Upper lobe of left lung (tissue), 4 donors: Measurements from ENCODE around the gene LHX4.

Source experiments
- CTCF ChIP-seq, 6 experiments: fragments of 450-650 bp in 4 of 6; fragments of 200-600 bp in 2 of 6; sonication (generic) in 2 of 6; IDR thresholded peaks; one replicate each; pipeline ENCODE4 v1.5.1; 2016 to 2019; ENCODE audit warnings: antibody characterized with exemption in 6 of 6
- EP300 ChIP-seq, 4 donors: sonication (generic); formaldehyde crosslinking; IDR thresholded peaks; one replicate each; pipeline ENCODE4 v1.5.1; 2017; ENCODE audit warnings: antibody characterized with exemption in 4 of 4, control low read depth in 2 of 4
- POLR2A ChIP-seq, 4 donors: fragments of 450-650 bp; IDR thresholded peaks; one replicate each; pipeline ENCODE4 v1.5.1; 2016 to 2017; ENCODE audit warnings: antibody characterized with exemption in 4 of 4, mild to moderate bottlenecking in 2 of 4
- POLR2AphosphoS5 ChIP-seq, 2 donors: sonication (generic); formaldehyde crosslinking; IDR thresholded peaks; one replicate each; pipeline ENCODE4 v1.5.1; 2017; ENCODE audit warnings: antibody characterized with exemption in 2 of 2

- TF ChIP-seq CTCF (IDR thresholded peaks at IDR 0.05) (no peak), POLR2AphosphoS5 (IDR thresholded peaks at IDR 0.05) (no peak), EP300 (IDR thresholded peaks at IDR 0.05) (no peak), POLR2A (IDR thresholded peaks at IDR 0.05) (no peak)
Measured at GRCh38 chr1:180287988-180288705, 58.1 kb downstream of the LHX4 start.
